NCI-H2227 (cell line): ENCODE data around the gene FBLN2.
A peak's percentile ranks its signal among the peaks of the same experiment; 100 is the strongest.
"Not testable (repeated sequence)": the region's sequence is repeated elsewhere in the genome, so short reads cannot be mapped to it uniquely, and the experiment has no call there.

Experiments used
- DNase-seq: peaks from one replicate; lab custom pipeline; 2025; ENCODE audit not compliant: unreplicated experiment; lab: John Stamatoyannopoulos, UW

Gene FBLN2

DNA sequence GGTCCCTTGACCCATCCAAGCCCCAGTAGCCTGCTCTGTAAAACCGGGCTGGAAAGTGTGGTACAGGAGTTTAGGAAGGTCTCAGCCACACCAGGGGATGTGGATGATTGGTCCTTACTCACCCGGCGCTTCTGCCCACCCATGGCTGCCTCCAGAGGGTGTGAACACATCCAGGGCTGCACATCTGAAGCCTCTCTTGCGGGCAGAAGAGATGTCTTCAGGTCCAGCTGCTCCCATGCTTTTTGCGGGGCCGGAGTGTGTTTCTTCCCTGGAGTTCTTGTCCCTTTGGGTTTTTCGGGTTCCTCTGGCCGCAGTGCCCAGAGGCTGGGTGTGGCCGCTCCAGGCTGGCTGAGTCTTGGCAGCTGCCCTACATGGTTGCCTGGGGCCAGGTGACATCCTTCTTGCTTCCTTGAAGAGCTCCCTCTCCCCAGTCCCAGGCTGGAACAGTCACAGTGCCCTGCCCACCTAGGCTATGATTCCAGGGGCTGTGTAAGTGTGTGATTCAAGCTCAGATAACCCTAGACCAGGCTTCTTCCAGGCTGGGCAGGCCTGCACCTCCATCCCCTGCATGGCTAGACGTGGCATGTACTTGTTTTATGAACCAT lies 34.9 kb upstream of the FBLN2 start:
- no peak for DNase-seq

DNA sequence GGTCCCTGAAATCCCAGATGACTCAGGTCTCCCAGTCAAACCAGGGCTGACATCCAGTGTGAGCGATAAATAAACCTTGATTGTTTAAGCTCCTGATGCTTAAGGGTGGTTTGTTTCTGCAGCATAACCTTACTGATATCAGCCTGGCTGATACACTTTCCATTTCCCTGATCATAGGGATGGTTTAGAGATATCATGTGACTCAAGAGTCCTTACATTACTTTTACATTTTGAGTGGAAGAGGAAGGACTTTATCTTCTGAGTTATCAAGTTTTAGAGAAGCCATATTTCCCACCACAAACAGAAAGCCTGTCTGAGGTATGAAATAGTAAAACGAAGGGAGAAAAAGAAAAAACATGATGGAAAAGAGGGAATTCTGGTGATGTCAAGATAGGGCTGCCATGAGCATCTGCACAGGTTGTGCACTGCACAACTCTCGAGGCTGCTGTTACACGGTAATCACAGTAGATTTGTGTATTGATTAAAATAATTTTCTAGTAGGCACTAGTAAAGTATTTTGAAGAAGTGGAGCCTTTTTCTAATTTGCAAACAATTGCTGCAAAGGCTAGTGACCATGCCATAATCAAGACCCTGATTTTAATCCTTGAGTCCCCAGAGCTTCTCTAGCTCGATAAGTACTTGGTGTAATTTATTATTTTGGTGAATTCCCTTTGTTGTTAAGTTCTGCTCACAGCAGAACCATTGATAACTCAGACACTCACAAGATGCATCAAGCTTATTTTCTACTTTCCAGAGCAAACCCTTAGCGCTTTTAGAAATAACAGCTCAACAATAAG lies 34.1 kb upstream of the FBLN2 start:
- DNase-seq: no peak

DNA sequence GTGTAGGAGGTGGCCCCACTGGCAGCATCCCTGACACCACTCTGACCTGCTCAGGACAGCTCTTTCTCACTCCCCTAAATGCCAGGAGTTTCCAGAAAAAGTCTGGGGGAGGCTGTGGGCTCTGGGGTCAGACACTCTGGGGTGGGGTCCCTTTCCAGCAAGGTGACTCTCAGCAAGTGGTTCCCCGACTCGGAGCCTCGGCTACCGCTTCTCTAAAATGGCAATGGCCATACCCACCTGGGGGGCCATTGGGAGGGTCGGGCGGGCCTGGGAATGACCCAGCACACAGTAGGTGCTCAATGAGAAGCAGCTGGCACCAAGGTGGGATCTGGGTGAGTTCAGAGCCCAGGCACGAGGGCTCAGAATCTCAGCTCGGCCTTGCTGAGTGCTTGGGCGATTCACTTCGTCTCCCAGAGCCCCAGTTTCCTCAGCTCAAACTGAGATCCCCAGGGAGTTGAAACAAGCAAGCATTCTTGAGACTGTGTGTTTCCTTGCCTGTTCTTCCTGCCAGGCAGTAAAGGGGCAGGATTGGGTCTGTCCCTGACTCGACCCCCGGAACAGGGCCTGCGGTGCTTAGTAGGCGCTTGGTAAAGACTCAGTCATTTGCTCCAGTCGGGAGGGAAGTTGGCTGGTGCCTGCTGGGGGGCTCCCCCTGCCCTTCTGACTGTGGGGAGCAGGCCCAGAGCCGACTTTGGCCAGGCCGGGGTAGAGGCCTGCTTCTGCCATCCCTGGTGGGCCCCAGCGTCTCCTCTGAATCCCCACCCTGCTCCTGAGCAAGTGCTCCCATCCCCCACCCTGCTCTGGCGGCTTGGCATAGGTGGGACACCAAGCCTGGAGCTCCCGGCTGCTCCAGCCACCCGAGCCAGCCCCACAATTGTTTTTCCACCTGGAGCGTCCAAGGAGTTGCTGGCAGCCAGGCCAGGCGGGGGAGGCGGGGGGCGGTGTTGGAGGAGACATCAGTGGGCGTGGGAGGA lies 32.9 kb upstream of the FBLN2 start:
- DNase-seq: no peak

DNA sequence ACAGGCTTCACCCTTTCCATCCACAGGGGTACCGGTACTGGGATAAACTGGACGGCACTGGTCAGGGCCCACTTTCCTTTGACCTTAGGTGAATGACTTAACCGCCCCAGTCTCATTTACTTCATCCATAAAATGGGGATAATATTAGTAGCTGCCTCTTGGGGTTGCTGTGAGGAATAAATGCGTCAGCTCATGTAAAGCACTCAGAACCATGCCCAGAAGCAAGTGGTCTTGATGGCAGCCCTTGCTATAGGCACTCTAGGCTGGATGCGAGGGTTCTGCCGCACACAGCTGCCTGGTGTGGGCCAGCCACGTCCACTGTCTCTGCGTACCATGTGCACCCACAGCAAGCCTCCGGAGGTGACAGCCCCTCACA lies 32.2 kb upstream of the FBLN2 start:
- DNase-seq: no peak

DNA sequence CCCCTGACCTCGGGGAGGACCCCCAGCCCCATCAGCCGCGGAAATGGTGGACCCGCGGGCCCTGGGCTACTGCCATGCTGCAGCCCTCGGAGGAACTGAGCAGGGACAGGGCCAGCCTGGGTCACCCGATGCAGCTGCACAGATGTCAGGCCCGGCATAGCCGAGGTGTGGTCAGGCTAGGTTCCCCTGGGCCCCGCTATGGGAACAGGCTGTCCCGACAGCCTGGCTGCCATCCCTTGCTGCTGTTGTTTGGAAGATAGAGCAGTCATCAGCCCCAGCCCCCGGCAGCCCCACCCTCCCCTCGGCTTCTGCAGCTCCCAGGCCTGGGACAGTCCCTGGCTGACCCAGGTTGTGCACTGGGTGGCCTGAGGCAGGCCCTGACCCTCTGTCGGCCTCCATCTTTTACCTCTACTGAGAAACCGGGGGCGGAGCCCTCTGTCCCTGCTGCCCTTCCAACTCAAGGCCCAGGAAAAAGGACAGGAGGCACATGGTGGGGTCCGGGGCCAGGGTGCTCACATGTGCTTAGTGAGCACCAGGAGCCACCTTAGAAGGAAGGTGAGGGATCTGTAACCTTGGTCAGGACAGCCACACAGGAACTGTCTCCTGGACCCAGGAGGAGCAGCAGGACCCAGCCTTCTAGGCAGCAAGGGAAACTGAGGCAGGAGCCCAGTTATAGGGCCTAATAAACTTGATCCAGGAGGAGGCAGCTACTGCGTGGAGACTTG lies 31.5 kb upstream of the FBLN2 start:
- DNase-seq: no peak

DNA sequence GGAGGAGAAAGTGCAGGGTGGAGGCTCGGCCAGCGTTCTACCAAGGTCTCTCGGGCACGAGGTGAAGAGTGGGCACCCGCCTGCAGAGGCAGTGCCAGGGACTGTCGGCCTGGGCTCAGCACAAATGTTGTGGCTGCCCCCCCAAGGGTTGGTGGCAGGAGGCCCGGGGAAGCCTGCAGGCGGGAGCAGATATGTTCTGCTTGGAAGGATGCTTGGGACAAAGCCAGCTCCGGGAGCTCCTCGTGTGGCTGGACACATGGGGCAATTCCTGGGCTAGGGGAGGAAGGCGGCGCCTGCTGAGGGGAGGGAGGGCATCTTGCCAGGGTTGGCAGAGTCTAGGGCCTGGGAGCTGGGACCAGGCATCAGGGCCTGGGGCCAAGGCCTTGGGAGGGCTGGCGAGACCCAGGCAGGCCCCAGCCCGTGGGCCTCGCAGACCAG lies 30.4 kb upstream of the FBLN2 start:
- DNase-seq: no peak

DNA sequence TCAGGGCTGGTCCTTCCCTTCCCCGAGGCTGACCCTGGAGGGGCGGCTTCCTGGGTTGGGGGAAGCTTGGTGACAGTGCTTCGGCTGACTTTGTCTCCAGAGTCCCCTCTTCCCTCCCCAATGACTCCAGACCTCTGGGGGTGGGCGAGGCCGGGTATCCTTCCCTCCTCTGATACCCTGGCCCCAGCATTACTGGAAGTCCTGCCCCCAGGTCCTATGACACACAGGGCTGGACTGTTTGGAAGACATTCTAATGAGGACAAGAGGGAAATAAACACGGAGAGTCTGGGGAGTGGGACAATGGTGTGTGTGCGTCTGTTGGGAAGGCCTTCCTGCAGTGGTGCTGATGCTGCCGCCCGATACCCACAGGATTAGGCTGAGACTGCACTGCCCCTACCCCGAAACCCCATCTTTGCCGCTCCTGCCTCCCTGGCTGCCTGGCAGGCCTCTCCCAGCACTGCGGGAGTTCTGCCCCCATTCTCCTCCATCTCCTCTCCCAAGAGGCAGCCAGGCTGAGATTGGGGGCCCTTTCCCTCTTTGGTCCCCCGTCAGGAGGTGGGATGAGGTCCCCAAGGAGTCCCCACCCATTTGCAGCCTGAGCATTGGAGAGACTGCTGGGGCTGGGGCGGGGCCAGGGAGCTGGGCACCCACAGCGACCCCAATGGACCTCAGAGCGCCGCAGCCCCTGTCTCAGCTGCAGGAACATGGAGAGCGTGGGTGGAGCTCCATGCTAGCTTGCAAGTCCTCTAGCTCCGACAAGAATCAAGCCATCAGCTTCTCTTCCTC lies 29.7 kb upstream of the FBLN2 start:
- DNase-seq: no peak

DNA sequence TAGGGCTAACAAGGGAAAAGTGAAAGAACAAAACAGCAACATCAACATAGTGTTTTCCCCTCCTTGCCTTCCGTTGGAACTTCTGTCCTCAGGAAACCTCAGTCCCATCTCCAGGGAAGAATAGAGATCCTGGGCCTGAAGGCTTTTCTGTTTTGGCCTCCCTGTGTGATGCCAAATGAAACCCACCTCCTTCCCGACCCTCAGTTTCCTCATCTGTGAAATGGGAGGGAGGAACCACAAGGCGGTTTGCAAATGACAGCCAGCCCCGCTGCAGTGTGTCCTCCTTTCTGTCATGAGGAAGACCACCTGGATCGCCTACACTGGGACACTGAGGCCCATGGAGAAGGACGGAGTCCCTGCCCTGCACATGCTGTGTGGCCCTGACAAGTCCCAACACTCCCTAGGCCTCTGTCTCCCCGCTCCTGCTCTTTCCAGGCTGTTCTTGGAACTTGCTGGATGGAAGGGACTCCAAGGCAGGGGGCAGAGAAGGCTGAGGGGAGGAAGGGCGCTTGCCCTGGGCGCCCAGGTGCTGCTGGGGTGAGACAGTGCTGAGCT lies 28.5 kb upstream of the FBLN2 start:
- DNase-seq: no peak

DNA sequence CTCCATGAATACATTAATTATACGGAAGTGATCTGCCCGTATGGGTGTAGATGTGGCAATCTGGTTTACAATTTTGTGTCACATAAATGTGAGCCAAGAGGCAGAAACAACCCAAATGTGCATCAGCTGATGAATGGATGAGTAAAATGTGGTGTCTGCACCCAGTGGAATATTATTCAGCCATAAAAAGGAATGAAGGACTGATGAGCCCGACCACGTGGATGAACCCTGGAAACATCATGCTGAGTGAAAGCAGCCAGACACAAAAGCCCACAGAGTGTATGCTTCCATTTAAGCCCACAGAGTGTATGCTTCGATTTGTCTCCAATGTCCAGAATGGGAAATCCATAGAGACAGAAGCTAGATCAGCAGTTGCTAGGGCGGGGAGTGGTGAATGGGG lies 27.6 kb upstream of the FBLN2 start:
- no peak for DNase-seq

DNA sequence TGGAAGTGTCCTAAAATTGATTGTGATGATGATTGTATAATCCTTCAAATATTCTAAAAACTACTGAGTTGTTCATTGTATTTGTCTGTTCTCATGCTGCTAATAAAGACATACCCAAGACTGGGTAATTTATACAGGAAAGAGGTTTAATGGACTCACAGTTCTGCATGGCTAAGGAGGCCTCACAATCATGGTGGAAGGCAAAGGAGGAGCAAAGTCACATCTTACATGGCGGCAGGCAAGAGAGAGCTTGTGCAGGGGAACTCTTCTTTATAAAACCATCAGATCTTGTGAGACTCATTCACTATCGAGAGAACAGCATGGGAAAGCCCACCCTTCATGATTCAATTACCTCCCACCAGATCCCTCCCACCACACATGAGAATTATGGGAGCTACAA lies 27.2 kb upstream of the FBLN2 start:
- not testable (repeated sequence) for DNase-seq

DNA sequence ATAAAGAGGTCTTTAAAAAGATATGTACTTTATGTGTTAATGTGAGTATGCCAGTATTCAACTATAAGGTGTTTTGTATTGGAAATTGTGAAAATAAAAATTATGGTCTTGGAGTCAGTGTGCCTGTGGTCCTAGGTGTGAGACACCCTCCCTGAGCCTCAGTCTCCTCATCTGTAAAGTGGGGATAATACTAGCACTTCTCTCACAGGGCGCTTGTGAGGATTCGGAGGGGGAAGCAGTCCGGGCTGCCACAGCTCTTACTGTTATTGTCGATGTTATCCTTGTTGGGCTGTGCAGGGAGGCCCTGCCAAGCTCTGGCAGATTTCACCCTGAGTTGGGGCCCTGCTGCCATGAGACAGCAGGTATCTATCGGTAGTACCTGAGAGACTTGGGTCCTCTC lies 26.7 kb upstream of the FBLN2 start:
- no peak for DNase-seq

DNA sequence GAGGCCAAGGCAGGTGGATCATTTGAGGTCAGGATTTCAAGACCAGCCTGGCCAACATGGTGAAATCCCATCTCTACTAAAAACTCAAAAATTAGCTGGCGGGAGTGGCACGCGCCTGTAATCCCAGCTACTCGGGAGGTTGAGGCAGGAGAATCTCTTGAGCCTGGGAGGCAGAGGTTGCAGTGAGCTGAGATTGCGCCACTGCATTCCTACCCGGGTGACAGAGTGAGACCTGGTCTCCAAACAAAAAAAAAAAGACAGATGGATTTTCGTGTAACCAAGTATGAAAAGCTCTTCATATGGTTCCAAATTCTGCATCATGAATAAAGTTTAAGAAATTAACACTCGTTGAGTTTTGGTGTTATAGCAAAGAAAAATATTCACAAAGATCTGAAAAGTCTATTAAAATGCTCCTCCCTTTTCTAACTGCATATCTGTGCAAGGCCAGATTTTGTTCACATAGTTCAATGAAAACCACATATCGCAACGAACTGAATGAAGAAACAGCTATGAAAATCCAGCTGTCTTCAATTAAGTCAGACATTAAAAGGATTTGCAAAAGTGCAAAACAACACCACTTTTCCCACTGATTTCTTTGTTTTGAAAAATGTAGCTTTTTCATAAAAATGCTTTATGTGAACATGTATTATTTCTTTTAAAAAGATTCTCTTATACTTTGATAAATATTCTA lies 23.8 kb upstream of the FBLN2 start:
- DNase-seq: no peak

DNA sequence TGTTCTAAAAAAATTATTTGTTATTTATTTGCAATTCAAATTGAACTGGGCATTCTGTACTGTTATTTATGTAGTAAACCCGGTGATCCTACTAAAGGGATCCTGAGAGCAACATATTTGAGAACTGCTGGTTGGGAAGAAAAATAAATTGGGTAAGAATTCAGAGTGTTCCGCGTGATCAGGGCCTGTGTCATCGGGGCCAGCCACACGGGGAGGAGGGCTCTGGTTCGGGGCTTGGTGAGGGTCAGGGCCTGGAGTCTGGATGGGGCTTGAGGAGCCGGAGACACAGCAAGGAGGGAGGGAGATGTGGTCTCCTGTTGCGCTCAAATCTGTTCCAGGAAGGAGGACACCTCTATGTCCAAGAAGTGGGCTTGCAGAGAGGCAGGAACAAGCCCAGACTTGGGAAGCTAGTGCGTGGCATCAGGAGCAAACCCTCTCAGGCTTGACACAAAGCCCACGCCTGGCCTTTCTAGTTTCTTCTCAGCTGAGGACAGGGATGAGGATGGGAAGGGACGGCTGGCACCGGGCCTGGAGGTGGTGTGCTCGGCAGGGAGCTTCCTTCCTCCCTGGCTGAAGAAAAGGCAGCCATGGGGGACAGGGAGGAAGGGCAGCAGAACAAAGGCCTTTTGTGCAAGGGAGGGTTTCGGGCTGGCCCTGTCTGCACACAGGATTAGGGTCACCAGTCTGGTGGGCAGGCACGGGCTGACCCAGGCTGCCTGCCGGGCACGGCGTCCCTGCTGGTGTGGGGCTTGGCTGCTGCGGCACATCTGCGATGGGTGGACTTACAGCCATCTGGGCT lies 22.9 kb upstream of the FBLN2 start:
- no peak for DNase-seq

DNA sequence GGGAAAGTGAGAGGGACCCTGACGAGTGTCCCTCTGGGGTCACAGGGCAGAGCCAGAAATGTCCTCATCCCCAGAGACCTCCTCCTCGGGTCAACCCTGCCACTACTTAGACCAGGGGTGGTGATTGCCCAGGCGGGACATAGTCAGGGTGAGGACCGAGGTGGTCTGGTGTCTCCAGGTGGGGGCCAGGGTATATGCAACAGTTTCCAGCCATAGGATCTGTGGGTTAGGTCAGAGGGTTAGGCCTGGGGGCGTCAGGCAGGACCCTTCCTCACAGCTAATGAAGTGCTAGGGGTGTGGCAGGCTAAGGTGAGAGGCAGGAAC lies 22.3 kb upstream of the FBLN2 start:
- no peak for DNase-seq

DNA sequence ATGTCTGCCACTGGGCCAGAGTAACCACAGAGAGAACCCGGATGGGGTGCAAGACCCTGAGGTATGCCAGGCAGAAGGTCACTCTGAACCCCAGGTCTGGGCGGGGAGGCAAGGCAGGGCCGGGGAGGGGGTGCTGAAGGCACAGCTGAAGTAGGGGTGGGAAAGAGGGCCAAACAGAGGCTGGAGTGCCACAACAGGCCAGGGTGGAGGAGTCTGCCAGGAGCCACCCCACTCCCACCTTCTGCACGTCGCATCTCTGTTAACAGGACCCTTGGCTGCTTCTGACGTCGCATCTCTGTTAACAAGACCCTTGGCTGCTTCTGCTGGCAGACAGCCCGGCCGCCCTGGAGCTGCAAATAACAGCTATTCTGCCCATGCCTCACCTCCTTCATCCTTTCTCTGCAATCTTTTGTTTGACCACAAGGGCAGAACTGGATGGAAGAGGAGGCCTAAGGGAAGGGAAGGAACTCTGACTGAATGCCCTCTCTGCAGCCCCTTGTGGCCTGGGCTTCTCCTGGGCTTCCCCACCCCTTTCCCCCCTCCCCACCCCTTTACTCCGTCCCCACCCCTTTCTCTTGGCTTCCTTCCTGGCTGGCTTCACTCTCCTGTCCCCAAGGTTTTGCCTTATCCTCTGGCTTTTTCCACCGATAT lies 20.6 kb upstream of the FBLN2 start:
- DNase-seq: peak; percentile 41

DNA sequence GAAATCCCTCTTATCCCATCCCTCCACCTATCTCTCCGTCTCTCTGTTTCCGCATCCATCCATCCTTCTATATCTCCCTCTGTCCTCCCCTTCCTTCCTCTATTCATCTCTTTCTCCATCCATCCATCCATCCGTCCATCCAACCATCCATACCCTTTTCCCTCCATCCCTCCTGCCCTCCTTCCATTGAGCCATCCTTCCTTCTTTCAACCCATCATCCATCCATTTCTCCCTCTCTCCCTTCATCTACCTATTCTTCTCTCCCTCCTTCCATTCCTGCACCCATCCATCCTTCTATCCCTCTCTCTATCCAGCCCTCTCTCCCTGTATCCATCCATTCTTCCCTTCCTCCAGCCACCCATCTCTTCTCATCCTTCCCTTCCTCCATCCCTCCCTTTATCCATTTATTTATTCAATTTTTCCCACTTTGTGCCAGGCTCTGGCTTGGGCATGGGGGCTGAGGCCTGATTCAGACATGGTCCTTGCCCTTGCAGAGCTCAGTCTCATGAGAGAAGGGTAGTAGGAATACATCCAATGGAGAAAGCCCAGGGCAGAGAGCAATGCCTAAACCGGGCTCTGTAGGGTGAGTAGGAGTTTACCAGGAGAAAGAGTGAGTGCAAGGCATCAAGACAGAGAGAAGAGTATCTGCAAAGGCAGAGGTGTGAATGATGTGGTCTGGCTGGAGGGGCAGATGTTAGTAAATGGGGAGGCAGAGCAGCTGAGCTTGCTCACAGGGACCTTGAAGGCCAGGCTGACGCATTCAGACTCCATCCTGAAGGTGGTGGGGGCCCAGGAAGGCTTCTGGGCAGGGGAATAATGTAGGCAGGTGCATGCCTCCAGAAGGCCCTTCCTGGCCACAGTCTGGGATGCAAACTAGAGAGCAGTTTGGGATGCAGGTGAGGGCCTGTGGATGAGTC lies 19.5 kb upstream of the FBLN2 start:
- no peak for DNase-seq
